ENCODE data around the gene NLRP5.
"Not testable (repeated sequence)": the region's sequence is repeated elsewhere in the genome, so short reads cannot be mapped to it uniquely, and the experiment has no call there.

NLRP5 gene

GRCh38 chr19:56079609-56080008, 93.0 kb downstream of the NLRP5 start:
- DNase-seq = no peak

DNA sequence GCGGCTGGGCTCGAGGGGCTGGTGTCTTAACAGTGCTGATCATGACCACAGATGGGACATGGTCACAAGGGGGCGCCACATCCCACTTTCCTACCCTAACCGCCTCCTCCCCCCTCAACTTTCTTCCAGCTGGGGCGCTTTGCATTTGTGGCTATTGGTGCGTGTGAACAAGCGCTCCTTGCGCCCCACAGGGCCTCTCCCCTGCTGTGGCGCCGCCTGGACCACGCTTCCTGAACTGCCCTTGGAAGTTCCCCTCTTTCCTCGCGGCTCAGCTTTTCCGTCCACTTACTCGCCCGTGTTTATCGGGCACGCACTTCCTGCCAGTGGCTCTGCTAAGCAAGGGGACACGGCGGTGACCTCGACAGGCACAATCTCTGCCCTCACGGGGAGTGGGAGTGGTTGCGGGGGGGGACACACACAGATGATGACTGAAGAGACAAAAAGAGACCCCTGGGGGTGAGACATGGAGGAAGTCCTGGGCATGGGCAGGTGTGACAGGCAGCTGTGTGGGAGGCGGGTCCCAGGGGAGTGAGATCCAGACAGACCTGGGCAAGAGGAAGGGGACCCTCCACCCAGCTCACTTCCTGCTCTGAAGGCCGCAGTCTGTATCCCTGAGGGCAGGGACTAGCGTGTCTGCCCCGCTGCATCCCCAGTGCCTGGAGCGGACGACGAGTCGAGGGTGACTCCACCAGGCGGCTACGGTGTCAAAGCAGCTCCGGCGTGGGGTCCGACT, 94.3 kb downstream of the NLRP5 start:
- DNase-seq = peak in 5 of 6 experiments; percentile 27 to 52 (median 42)

GRCh38 chr19:56083668-56084067, 97.1 kb downstream of the NLRP5 start:
- no peak for DNase-seq

DNA sequence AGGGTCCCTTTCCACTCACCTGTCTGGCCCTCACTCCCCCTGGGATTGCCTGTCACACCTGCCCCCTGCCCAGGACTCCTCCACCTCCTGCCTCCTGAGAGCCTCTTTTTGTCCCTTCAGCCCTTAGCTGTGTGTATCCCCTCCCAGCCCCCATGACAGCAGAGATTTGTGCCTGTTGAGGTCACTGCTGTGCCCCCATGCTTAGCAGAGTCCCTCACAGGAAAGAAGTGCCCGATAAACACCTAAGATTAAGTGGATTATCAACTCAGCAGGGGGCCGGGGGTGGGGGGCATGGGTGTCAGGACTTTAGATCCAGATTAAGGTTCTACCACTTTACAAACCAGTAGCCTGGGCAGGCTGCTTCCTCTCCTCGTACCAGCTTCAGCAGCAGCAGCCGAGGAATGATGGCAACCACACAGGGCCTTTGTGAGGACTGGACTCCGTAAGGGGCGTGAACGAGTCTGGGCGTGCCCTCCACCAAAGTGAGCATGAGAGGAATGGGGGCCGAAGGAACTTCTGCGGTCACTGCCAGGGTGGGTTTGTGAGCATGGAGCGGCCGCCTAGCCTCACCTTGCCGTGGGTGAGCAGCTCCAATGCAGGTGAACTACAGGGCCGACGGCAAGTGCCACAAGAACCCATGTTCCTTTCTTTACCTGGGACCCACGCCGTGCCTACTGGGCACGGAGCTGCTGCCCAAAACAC, 98.4 kb downstream of the NLRP5 start:
- DNase-seq = no peak

GRCh38 chr19:56085571-56086275, 99.1 kb downstream of the NLRP5 start:
- no peak for DNase-seq

- no peak for DNase-seq
Measured at GRCh38 chr19:56086671-56087430, 100.3 kb downstream of the NLRP5 start.

GRCh38 chr19:56087647-56088496, 101.3 kb downstream of the NLRP5 start:
- no peak for DNase-seq

DNA sequence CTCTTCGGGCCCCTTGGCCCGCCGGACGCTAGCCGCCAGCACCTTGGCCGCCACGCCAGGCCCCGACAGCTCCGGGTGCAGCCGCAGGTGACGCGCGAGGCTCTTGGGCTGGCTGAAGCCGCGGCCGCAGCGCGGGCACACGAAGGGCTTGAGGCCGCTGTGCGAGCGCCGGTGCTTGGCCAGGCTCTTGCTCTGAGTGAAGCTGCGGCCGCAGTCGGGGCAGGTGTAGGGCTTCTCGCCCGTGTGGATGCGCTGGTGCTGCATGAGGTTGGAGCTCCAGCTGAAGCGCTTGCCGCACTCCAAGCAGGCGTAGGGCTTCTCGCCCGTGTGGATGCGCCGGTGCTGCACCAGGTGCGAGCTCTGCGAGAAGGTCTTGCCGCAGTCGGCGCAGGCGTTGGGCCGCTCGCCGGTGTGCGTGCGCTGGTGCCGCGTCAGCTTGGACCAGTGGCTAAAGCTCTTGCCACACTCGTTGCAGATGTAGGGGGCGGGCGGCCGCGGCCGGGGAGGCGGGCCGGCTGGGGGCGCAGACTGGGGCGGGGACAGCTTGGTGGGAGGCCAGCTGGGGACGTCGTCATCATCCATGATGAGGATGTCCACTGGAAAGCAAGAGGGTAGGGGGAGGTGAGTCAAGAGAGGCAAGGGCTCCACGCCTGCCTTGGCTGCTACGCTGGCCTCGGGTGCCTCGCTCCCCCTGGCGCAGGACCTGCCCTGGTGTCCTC, 102.1 kb downstream of the NLRP5 start:
- DNase-seq = no peak

- DNase-seq = no peak
Measured at GRCh38 chr19:56089344-56089743, 102.8 kb downstream of the NLRP5 start.

GRCh38 chr19:56091066-56091490, 104.5 kb downstream of the NLRP5 start:
- DNase-seq = no peak

GRCh38 chr19:56091751-56092546, 105.4 kb downstream of the NLRP5 start:
- DNase-seq = no peak

GRCh38 chr19:56092685-56093631, 106.4 kb downstream of the NLRP5 start:
- no peak for DNase-seq

GRCh38 chr19:56094449-56094848, 107.9 kb downstream of the NLRP5 start:
- no peak for DNase-seq

GRCh38 chr19:56096665-56097064, 110.1 kb downstream of the NLRP5 start:
- no peak for DNase-seq

GRCh38 chr19:56097306-56097705, 110.7 kb downstream of the NLRP5 start:
- no peak for DNase-seq

DNA sequence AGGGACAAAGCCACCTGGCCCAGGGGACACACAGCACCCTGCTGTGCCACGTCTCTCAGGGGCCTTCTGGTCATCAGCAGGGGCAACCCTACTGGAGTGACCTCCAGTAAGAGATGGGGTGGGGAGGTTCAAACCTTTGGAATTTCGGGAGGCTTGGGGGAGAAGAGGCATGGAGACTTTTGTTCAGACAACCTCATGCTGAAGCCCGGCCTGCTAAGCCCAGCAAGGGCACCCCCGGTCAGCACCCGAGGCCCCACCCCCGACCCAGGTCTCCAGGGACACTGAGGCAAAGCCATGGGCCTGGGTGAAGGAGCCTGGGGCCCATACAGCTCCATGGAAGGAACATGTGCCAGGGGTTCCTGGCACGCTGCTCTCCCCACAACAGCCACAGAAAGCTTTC, 111.2 kb downstream of the NLRP5 start:
- DNase-seq = no peak

DNA sequence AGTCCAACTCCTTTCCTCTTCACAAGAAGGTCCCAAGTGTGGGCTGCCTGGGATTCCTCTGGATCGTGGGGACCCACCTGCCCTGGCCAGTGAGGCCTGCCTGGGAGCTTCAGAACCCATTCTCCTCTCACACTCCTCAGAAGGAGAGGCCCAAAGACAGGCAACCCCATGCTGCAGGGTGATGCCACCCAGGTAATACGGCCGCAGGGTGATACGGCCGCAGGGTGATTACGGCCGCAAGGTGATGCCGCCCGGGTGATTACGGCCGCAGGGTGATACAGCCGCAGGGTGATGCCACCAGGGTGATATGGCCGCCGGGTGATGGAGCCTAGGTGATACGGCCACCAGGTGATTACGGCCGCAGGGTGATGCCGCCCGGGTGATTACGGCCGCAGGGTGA, 111.7 kb downstream of the NLRP5 start:
- DNase-seq = not testable (repeated sequence)

DNA sequence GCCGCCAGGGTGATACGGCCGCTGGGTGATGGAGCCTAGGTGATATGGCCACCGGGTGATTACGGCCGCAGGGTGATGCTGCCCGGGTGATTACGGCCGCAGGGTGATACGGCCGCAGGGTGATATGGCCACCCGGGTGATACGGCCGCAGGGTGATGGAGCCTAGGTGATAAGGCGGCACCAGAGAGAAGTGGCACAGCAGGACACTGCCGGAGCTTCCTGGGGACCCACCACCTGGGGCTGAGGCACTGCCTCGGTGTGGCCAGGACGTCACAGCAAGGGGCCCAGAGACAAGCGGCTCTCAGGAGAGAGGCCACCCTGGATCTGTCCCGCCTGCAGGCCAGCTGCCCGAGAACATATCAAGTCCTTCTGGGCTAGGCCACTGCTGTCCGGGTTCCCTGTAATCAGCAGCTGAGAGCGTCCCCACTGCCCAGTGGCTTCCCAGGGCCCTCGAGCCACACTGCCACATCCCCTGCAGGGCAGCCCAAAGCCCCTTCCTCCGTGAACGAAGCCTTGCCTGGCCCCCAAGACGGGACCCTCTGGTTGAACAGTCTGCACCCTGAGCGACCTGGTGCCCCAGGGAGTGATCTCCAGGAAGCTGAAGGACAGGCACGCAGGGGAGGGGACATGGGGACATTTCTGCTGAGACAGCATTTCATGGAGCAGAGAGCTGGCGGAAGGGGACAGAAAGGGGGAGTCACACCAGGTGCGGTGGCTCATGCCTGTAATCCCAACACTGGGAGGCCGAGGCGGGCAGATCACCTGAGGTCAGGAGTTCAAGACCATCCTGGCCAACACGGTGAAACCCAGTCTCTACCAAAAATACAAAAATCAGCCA, 112.4 kb downstream of the NLRP5 start:
- DNase-seq = no peak
